HG03280 (cell line): ENCODE measurements around the gene ANKRD13D.

Source experiments
- ATAC-seq: cut with Tn5 transposase; IDR thresholded peaks from one replicate; pipeline ENCODE4 v1.9.1; 2021; ENCODE audit warnings: mild to moderate bottlenecking, moderate library complexity; ENCODE audit not compliant: unreplicated experiment

ANKRD13D gene

DNA sequence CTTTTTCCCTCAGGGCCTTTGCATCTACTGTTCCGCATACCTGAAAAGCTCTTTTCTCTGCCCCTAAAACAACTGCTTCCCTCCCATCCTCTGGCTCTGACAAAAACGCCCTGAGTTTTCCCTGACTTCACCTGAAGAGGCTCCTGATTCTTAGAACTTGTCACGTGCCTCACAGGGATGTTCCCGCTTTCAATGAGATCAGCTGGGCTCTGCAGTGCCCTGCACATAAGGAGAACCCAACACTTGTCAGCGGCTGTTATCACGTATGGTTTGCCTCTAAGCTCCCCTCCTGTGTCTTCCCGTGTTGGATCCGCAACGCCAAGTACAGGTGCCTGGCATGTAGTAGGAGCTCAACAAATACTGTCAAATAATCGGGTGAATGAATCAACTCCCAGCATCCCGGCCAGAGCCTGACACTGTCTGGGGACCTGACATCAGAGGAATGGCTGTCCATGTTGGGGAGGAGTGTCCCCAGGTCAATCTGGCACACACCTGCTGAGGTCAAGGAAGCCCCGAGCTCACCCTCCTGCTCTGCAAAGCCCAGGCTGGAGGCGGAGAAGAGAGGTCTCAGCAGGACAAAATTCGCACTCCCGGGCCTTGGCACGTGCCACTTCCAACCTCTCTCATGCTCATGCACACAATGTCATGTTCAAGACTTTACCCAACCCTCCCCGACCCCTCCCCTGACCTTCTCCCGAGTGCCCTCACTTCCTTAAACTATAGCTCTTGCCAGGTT lies 27.0 kb upstream of the ANKRD13D start:
- no peak for ATAC-seq

DNA sequence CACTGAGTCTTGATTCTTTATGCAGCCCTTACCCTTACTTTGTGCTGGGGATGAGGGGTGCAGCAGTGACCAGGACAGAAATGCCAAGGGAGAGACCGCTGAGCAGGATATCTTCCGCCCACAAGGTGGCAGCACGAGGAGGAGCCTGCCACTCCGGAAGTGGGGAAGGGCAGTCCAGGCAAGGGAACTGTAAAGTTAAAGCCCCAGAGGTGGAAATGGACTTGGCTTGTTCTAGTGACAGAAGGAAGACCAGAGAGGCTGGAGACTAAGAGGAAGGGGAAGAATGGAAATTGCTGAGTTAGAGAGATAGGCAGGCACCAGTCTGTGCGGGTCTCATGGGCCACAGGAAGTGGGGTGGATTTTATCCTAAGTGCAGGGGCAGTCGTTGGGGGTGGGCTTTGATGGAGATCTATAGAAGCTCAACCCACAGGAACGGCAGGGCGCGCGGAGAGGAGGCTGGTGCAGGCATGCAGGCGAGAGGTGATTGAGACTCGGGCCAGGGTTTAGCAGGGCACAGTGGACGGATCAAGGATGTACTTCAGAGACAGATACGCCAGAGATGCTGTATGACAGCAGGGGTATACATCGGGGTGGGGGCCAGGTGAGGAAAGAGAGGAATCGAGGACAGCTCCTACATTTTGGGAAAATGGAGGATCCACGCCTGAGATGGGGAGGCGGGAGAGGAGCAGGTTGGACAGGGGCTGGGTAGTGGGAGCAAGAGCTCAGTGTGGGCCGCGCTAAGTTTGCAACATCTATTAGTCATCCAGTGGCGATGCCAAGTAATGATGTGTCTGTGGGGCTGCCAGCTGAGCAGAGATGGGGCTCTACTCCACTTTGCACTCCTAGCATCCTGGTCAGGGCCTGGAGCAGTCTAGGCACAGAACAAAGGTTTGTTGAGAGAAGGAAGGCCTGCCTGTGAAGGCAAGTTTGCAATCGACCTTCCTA lies 26.1 kb upstream of the ANKRD13D start:
- no peak for ATAC-seq

DNA sequence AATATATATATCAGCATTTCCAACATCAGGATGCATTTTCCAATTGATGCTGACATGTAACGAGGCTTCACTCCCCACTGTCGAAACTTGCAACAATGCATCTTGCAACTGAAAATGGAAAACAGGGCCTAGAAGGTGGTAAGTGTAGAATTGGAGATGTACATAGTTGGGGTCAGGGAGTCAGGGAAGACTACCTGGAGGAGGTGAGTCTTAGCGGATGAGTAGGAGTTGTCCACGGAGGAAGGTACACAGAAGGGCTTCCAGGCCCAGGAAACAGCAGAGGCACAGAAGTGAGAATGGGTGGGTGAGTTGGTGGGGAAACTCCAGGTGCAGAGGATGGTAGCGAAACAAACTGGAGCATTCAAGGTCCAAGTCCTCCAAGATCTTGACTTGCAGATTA lies 24.8 kb upstream of the ANKRD13D start:
- ATAC-seq = no peak

DNA sequence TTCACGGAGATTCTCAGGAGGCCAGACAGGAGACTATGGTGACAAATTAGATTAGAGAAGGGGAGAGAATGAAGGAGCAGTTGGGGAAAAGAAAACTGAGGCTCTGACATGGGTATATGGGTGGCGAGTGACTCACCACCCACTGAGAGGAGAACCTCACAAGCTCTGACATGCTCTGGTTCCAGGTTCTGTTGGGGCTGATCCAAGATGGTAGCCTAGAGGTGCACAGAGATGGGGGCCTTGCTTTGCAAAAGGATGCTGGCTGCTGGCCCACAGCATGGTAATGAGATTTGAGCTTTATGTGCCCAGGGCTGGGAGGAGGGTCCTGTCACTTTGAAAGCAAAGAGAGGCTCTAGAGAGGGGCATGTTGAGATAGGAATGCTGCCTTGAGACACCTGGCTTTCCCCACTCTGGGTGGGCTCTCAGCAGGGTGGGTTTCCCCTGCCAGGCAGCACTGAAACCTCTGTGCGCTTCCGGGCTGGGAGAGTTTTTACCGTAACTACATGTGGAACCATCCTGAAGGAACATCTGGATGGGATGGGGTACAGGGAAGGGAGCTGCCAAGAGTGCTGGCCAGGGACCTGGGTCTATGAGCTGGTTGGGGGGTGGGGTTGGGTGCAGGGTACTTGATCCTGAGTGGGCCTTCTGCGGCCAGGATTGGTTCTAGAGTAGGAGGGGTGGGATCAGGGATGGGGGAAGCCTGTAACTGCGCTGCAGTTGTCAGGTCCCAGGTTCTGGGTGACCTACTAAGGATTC lies 24.0 kb upstream of the ANKRD13D start:
- ATAC-seq = no peak

DNA sequence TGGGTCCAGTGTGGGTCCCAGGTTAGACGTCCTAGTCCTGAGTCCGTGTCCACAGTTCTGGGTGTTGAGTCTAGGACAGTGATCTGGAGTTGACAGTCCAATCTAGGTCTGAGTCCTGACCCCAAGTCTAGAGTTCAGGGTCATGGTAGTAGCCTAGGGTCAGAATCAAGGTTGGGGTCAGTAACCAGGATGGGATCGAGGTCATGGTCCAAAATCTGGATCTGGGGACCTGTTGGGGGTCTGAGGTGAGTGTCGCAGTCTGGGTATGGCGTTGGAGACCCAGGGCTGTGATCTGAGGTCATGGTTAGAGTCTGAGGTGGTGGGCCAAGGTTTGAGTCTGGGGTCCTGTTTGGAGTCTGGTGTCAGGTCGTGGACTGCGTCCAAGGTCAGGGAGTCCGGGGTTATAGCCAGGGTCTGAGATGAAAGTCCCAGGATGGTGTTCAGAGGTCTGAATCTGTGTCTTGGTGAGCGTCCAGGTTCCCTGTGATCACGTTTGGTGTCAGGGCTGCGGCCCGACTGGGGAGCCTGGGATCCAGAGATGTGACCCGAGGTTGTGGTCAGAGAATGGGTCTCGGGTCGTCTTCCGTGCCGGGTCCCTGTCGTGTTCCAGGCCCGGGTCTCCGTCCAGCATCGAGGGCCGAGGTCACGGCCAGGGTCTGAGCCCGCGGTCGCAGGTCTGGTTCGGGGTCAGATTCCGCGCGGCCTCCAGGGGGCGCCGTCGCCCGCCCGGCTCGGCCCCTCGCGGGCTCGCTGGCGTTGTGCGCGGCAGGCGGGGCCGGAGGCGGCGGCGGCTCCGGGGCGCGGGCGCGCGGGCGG lies 23.3 kb upstream of the ANKRD13D start:
- peak; percentile 61 for ATAC-seq

DNA sequence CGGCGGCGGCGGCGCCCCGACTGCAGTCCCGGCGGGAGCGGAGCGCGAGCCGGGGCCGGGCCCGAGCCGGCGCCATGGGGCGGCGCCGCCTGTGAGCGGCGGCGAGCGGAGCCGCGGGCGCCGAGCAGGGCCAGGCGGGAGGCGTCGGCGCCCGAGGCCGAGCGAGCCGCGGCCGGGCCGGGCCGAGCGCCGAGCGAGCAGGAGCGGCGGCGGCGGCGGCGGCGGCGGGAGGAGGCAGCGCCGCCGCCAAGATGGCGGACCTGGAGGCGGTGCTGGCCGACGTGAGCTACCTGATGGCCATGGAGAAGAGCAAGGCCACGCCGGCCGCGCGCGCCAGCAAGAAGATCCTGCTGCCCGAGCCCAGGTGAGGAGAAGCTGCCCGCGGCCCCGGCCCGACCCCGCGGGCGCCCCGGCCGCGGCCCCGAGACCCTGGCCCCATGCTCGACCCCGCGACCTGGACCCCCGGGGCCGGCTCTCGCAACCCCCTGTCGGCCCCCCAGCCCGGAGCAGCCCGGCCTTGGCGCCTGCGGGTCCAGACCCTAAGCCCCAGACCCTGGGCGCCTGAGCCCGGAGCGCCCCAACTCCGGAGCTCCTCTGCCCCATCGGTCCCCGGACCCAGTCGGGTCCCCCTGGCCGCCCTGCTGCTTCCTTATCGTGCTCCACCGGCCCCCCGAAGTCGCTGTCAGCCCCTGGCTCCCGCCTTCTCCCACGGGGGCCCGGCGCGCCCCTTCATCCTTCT lies 22.5 kb upstream of the ANKRD13D start, which contains the start of gene GRK2:
Gene GRK2, plus strand, starts transcription at position 25 of the 739 bp plus-strand sequence. Its CDS starts 227 bp downstream, at position 252.
- peak; percentile 32 for ATAC-seq

DNA sequence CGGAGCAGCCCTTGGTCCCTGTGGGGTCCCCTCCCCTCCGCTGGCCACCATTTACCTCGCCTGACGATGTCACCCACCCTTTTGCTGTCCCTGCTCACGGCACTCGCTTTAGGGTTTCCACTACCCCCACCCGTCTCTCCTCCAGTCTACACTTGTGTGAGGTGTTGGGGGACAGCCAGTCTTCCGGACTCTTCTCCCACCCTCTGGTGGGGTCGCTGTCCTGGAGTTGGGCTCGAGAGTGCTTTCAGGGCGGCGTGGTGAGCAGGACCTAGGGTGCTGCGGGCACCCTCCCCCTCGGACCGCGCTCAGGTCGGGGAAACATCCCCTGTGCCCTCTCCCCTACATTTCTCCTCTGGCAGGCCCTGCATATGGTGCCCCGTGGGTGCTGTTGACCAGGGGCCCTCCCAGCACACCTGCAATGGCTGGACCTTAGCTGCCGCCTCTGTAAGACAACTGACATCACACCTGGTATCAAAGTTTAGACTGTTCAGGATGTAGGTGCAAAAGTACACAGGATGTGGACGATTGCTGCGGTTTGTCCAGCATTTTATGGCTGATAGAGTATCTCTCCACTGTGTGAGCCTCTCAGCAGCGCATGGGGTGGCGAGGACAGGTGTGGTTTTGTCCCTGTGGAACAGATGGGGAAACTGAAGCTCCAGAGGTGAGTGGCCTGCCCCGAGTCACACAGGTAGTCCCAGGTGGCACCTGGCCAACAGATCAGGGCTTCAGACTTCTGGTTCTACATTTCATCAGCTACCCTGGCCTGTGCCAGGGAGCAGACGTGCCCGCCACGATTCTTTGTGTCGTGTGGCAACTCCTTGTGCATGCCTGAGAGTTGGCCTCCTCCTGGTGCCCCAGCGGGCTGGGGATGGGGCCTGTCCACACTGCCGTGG lies 21.7 kb upstream of the ANKRD13D start:
- no peak for ATAC-seq

DNA sequence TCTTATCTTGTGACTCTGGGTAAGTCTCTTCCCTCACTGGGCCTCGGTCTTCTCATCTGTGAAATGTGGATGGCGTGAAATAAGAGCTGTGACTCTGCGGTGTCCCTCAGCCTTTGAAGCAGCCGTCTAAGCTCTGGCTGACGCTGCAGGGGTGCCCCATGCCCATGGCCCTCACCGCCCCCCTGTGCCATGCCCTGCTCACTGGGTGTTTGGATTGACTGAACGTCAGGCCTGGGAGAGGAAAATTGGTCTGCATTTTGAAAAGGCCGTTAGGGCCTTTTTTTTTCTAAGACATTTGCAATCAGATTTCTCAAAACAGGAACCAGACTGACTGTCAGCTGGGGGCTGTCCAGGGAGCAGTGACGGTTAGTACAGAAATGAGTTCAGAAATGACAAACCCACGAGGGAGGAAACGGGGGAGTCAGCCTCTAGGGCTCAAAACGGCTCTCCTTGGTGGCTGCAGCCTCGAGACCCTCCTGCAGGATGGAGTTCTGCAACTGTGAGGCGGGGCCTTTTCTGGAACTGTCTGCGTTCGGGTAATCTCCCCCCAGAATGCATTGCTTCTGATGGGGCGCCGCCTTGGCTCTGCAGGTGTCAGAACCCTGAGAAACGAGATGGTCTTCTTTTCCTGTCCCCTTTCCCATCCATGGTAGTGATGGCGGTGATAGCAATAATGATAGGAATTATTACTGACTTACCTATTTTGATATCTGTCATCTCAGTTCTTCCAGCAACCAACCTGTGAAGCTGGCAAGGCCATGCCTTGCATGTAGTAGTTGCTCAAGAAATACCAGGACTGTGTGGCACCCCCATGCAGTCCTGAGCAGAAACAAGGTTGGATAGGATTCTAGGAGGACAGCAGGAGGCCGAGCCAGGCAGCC lies 20.8 kb upstream of the ANKRD13D start:
- ATAC-seq = peak; percentile 38

DNA sequence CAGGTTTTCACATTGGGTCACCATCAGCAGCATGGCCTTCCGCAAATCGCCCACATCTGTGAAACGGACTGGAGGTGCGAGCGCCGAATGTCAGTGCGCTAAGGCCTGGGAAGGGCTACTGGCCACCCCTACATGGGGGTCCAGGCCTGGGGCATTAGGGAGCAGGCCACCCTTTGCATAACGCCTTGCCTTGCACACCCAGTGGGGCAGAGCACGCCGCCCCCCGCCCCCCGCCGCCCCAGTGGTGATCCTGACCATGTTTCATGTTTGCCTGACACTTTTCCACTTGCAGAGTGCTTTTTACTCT lies 20.2 kb upstream of the ANKRD13D start:
- ATAC-seq = no peak

DNA sequence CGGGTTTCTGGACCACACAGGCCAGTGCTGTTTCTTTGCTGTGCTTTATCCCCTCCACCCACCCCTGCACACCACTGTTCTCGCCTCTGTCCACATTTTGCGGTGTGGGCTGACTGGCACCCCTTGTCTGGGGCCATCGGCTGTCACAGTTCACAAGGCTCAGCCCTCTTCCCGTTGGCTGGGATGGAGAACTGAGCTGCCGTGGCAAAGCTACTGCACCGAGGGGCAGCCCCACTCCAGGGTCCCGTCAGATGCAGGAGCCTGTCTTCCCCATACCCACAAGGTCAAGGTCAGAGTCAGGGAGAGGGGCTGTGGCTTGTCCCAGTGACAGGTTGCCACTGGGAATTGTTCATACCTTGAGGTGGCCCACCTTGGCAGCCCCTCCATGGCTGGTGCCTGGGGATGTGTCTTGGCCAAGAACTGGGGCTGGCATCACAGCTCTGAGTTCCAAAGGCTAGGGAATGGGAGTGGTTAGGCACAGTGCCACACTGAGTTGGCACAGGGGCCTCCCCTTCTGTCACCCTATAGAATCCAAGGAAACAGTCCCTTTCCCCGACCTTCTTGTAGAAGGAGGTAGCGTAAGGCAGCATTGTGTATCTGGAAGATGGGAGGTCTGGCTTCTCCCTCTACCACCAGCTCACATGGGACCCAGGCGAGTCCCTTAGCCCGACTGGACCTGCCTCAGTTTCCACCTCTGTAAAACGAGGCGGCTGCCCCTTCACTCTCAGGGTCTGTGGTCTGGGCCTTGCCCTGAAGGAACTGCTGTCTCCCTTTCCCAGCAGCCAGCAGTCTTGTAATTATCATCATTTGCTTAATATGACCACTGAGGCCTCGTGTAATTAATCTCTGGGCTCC lies 19.5 kb upstream of the ANKRD13D start:
- no peak for ATAC-seq

DNA sequence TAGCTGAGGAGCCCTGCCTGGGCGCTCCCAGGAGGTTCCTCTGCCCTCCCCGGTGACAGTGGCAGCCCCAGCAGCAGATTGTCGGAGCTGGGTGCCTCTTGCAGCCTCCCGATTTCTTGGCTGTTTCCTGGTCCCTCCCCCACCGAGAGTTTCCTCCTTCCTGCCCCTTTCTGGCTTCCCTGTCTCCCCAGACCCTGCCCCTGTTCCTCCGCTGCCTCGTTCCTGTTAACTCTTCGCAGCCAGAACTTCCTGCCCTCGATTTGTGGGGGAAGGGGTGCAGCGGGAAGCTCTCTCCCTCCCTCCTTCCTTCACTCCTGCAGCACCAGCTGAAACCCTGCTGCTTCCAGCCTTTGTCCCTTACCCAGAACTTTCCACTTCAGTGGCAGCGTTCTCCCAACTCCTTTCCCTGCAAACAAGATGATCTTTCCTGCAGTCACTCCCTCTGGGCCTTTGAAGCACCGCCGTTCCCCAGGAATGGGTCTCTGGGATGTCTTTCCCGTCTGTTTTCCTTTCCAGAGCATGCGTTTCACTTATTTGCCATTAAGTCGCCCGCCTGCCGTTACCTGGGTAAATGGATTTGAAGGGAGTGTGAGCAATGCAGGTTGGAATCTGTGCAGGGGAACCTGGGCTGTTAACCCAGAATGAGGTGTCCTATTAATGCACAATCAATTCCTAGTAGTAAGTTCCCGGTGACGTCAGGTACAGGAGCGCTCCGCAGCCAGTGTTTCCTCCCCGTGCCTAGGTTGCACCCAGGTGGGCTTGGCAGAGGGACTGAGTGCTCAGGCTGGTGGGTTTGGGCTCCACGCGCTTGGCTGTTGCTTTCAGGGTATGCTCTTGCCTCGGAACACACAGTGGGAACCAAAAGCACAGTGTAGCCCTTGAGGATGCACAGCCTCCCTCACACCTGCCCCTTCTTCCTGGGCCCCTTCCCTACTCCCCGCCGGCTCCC lies 18.6 kb upstream of the ANKRD13D start:
- no peak for ATAC-seq

DNA sequence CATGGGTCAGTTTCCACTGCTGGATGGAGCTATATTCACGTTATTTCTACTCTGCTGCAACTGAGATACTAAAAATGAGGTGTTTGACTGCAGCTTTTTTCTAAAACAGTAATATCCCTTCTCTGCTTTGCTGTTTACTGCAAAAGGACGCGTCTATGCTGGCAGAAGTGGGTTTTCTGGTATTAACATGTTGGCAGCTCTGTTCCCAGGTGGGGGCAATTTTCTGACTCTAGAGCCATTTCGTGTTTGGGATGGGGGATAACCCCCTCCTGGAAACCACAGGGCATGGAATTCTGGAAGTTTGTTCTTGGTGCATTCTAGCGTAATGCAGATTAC lies 17.9 kb upstream of the ANKRD13D start:
- no peak for ATAC-seq

DNA sequence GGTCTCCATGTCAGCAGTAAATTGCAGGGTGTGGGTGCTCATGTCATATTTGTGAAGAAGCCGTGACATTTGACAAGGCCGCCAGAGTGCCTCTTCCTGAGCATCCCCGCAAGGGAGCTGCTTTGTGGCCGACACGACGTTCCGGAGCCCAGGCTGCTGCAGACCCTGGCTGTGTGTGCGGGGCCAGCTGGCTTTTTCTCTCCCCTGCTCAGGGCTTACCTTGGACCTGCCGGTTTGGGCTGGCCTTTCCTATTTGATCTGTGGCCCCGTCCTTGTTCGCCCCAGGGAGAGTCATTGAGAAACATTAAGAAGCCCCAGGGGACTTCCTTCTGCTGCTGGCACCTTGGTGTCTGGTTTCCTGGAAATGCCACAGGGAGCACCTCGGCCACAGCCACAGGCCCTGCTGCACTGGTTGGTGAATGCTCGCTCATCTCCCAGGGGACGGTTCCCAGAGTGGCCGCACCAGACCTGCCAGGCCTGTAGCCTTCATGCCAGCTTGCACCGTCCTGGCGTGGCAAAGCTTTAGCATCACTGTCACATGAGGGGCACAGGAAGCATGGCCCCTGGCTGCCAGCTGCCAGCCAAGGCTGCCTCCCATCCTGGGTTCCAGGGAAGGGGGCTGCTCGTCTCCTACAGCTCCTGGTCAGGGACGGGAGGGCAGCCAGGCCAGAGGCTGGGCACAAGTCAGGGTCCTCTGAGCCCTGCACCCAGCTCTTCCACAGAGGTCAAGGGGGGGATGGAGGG lies 17.4 kb upstream of the ANKRD13D start:
- ATAC-seq = no peak

DNA sequence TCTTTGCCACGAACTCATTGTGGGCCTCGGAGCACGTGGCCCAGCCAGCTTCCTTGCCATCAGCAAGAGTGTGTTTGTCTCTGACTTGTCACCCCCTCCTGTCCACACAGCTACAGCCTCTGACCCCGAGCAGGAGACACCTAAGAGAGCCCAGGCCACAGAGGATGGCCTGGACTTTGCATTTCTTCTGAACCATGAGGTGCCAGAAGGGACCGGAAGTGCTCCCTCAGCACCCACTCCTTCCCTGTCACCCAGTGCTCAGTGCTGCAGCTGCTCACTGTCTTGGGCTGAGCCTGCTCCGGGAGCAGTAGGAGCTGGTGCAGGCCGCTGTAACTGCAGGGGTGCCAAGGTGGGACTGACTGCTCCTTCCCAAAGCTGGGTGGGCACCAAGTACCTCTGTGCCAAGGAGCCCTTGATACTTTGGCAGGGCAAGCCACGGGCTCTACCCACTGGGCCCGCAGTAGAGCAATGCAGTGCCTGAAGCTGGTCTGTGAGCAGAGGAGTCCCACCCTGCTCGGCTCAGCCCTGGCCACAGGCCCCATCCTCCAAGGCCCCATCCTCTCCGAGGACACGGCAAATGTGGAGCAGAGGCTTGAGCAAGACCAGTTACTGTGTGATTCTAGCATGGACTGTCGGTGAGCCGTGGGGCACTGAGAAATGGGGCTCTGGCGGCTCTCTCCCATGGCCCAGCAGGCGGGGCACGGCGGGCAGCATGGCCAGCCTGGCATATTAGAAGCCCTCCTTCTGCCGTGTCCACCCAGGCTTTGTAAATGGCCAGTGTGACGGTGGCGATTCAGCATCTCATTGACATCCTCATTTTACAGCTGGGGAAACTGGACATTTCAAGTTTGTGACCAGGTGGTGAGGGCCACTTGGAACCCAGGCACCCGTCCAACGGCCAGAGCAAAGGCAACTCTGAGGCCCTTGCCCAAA lies 16.5 kb upstream of the ANKRD13D start:
- ATAC-seq = no peak
